ENCODE measurements around the gene MCOLN2.

MCOLN2 gene

GRCh38 chr1:84985365-84985764, 11.5 kb downstream of the MCOLN2 start:
- DNase-seq (ENCODE audit: low spot score), result no peak

DNA sequence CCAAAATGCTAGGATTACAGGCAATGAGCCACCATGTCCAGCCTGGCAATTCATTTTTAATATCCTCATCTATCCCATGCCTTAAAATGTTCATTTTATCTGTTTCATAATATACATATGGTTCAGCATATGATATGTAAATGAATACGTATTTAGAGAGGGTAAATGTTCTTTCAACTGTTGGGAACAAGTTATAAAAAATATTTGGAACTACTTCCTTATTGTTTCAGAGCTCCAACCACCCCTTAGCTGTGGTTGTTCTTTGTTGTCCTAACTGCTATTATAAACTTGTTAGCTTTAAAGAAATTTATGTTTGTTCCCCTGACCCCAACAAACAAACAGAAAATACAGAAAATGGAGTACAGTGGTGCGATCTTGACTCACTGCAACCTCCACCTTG, 14.5 kb downstream of the MCOLN2 start:
- DNase-seq (ENCODE audit: low spot score), result no peak

DNA sequence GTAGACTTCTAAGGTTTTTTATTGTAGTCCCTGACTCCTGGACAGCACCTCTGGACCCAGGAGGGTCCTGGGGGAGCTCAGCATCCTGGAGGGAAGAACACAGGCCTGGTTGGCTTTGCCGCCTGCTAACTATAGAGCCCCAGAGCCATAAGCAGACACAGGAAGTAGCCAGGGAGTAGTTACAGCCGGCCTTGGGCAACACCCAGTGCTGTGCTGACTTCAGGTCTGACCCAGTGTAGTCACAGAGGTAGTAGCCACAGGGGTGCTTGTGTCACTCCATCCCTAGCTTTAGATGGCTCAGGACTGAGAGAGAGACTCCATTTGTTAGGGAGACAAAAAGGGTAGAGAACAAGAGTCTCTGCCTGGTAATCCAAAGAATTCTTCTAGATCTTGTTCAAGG, 21.9 kb downstream of the MCOLN2 start:
- DNase-seq (ENCODE audit: low spot score), result no peak

DNA sequence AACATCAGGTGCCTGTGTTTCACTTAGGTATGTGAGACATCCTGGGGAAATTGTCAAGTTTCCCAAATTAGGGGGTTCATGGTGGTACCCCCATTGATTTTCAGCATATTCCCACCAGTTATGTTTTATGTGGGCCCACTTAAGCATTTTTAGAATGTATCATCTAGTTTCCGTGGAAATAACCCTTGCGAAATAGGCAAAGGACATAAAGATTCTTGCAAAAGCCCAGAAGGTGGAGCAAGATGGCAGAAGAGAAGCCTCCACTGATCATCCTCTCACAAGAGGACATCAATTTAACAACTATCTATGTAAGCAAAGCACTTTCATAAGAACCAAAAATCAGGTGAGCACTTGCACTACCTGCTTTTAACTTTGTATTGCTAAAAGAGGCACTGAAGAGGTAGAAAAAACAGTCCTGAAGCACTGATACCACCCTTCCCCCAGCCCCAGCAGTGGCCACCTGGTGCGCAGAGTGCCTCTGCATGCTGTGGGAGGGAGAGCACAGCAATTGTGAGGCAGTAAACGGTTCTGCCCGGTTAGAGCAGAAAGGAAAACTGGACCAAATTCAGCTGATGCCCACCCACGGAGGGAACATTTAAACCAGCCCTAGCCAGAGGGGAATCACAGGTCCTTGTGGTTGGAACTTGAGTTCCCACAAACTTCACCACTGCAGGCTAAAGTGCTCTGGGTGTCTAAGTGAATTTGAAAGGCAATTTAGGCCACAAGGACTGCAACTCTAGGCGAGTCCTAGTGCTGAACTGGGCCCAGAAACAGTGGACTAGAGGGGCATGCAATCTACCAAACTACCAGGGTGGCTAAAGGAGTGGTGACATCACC, 23.2 kb downstream of the MCOLN2 start:
- DNase-seq (ENCODE audit: low spot score), result no peak

GRCh38 chr1:84972377-84972987, 24.4 kb downstream of the MCOLN2 start:
- DNase-seq (ENCODE audit: low spot score), result no peak

DNA sequence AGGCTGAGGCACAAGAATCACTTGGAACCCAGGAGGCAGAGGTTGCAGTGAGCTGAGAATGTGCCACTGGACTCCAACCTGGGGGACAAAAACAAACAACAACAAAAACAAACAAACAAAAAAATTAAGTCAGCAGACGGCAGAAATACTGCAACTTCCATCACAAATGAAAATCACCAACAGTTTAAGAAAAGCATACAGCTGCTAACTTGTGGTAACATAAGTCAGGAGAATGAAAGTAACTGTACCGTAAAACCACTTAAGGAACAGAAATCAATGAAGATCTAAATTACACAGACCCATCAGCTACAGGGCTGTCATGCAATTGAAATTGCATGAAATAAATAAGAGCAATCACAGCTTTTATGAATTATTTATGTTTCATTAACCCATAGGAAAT, 25.0 kb downstream of the MCOLN2 start:
- no peak for DNase-seq (ENCODE audit: low spot score)

DNA sequence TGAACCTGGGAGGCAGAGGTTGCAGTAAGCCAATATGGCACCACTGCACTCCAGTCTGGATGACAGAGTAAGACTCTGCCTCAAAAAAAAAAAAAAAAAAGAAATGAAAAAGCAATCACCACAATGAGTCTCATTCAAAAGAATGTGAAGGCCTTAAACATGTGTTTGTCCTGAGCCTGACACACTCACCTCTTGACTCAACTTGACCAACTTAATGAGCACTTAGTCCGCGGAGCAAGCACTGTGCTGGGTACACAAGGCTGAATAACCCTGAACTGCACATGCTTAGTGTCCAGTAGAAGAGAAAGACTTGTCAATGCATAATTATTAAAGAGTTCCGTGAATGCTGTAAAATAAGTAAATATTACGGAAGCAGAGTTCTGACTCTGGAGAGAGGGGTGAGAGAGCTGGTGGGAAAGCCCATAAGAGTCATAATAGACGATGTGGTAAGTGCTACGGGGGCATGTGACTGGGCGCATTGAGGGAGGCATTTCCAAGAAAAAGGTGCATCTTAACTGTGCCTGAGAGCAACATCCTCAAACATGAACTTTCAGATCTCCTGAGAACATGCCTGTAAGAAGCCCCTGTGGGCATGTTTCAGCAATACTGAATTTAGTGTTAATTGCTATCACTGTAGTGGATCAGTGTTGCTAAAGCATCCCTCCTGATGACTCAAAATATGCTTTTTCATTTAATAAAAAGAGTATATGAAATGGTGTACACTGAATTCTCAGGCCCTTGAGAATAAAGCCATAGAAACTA, 27.2 kb downstream of the MCOLN2 start:
- no peak for DNase-seq (ENCODE audit: low spot score)

DNA sequence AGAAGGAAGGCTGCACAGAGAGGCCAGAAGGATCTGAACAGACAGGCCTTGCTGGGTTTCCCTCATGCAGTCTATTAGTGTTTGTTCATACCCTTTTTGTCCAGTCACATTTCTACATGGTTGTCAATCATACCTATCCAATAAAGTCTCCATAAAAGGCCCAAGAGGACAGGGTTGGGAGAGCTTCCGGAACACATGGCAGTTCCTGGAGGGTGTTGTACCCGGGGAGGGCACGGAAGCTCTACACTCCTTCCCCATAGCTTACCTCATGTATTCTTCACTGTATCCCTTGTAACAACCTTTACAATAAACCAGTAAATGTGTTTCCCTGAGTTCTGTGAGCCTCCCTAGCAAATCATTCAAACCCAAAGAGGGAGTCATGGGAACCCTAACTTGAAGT, 28.0 kb downstream of the MCOLN2 start:
- DNase-seq (ENCODE audit: low spot score), result no peak

GRCh38 chr1:84968101-84968500, 28.8 kb downstream of the MCOLN2 start:
- no peak for DNase-seq (ENCODE audit: low spot score)

DNA sequence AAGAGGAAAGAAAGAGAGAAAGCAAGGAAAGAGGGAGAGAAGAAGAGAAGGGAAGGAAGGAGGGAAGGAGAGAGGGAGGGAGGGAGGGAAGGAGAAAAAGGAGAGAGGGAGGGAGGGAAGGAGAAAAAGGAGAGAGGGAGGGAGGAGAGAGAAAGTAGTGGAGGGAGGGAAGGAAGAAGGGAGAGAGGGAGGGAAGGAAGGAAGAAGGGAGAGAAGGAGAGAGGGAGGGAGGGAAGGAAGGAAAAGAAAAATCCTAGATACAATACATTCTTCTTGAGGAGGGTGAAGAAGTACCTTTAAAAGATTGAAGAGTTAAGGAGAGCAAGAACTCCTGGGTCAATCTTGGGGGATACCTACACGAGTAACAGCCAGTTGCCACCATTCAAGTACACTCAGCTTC, 29.2 kb downstream of the MCOLN2 start:
- no peak for DNase-seq (ENCODE audit: low spot score)

GRCh38 chr1:84963021-84963420, 33.9 kb downstream of the MCOLN2 start:
- DNase-seq (ENCODE audit: low spot score), result no peak

DNA sequence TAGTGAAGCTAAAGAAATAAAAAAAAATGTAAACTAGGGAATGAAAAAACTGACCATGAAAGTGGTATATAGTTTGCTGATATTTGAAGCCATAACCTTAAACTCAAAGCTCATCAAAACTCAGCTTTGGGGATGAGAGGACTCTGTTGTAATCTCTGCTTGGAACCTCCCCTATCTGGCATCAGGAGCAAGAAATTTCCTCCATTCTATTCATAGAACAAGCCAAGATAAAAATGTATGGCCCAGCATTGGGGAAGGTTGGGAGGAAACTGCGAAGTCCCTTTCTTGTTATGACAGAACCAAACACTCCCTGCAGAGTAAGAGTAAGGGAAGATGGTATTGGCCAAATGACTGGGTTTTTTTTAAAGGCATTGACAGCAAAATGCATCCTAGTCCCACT, 35.6 kb downstream of the MCOLN2 start:
- DNase-seq (ENCODE audit: low spot score), result no peak

- DNase-seq (ENCODE audit: low spot score), result no peak
These were observed 36.5 kb downstream of the MCOLN2 start for GRCh38 chr1:84960371-84960770.

DNA sequence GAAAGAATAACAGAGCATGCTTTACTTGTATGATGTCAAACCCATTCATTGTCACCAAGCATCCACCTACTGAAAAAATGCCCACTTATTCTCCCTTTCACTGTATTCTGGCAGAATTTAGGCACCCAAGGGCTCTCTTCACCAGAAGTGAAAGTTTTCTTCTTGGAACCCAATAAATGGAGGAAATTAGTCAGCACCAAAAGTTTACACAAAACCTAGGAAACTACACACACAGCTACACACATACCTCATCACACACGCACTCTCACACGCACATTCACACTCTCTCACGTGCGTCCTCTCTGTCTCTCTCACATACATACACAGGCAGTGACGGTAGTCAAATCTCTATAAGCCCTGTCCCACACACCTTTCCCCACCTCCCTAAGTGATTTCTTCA, 37.6 kb downstream of the MCOLN2 start:
- no peak for DNase-seq (ENCODE audit: low spot score)

GRCh38 chr1:84957966-84958365, 38.9 kb downstream of the MCOLN2 start:
- DNase-seq (ENCODE audit: low spot score), result no peak

DNA sequence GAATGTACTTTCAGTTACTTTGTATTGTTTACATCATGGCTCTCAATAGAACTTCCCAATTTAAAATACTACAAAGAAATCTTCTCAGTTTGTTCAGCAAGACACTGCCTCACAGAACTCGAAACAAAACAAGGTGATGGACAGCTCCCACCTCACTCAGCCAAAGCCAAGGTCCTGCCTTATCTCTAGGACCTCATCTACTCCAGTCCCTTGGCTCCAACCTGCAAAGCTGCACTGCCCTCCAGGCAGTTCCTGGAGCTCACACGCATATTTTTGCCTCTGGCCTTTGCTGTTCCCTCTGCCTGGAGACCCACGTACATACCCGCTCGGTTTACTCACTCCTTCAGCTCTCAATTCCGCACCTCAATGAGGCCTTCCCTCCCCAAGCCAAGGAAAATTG, 40.3 kb downstream of the MCOLN2 start:
- no peak for DNase-seq (ENCODE audit: low spot score)

GRCh38 chr1:84956097-84956496, 40.8 kb downstream of the MCOLN2 start:
- no peak for DNase-seq (ENCODE audit: low spot score)

DNA sequence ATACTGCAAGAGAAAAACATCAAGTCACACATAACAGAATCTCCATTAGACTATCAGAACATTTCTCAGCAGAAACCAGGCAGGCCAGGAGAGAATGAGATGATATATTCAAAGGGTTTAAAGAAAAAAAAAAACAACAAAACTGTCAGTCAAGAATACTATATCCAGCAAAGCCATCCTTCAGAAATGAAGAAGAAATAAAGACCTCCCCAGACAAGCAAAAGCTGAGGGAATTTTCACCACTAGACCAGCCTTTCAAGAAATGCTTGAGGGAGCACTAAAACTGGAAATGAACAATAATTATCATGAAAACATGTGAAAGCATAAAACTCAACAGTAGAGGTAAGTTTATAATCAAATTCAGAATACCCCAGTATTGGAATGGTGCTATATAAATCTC, 47.2 kb downstream of the MCOLN2 start:
- no peak for DNase-seq (ENCODE audit: low spot score)

DNA sequence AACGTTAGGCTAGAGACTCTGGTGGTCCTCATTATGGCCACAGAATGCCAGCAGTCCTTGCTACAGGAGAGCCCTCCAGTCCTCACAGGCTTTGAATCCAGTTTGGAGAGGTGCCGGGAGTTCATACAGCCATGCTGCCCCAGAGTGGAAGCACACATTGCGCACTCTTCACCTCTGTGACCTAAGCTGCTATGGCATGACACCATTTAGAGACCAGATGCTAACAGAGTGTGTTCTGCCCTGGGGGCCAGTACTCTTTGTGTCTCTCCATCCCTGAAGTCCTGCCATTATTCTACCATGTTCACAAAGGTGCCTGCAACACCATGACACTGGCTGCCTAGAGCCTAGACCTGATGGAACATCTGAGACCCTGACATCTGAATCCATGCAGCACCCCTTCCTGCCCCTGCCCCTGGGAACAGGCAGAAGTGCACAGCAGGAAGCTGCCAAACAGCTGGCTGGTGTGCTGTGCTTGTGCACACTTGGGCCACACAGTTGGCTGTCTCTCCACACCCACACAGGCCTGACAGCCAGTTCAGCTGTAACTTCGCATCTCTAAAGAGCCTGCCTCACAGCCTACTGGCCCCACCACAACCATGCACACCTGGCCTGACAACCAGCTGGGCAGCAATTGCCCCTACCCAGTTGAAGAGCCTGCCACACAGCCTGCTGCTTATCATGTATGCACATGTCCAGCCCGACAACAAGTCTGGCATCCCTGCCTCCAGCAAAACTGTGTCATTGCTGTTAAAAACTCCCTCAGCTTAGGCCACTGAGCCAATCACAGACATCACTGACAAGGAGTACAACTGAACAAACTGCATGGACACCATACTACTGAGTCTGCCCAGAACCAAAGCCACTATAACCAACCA, 49.1 kb downstream of the MCOLN2 start:
- no peak for DNase-seq (ENCODE audit: low spot score)

GRCh38 chr1:84946631-84947030, 50.3 kb downstream of the MCOLN2 start:
- DNase-seq (ENCODE audit: low spot score), result no peak

DNA sequence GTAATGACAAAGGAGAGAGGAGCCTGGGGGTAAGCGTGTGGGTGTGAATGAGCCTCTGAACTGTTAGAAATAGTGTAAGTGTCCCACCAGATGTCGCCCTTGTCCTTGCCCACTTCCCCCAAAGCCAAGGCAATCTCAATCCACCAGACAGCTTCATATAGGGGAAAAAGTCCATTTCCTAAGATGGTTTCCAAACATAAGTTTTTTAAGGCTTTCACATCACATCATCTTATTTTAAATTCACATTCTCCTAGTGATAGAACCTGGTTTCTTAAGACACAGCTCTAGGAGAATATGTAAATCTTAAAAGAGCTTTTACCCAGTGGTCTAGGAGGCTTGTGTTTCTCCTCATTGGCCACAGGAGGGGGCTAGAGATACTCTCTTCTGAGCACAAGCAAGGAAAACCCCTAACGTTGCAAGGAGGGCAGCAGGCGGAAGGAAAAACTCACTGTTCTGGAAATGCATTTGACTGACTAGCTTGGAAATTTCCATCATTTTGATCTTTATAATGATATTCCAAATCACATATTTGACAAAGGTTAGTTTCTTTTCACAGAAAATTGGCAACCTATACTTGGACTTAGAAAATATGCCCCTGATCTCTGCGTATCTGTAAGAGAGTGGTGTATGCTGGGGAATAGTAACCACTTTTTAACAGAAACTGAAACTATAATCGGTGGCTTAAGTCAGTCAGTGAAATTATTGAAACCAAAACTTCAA, 52.0 kb downstream of the MCOLN2 start:
- DNase-seq (ENCODE audit: low spot score), result peak; percentile 74

All from D341Med (cell line).